Chondrocyte (in vitro differentiated cells): Measurements from ENCODE around the gene RGS18. TPM values are rescaled to one million over a fixed set of nuclear protein-coding genes. Genes with fewer than 3 reads are reported as not detected.

Source experiments
- DNase-seq: peaks from one replicate; pipeline ENCODE4 v3.0.0; 2021; ENCODE audit warnings: mixed read lengths, low spot score
- H3K27ac Mint-ChIP-seq: one replicate; pipeline ENCODE4 v1.8.0; 2021; ENCODE audit warnings: mild to moderate bottlenecking, moderate library complexity, mixed read lengths; ENCODE audit not compliant: unreplicated experiment
- H3K27me3 Mint-ChIP-seq: 2 replicates; pipeline ENCODE4 v1.8.0; 2021; ENCODE audit warnings: low read depth, mixed read lengths
- H3K36me3 Mint-ChIP-seq: 2 replicates; pipeline ENCODE4 v1.8.0; 2021; ENCODE audit warnings: low read depth, mixed read lengths
- H3K4me1 Mint-ChIP-seq: 2 replicates; pipeline ENCODE4 v1.8.0; 2021; ENCODE audit warnings: low read depth, mild to moderate bottlenecking, mixed read lengths
- H3K4me3 Mint-ChIP-seq: one replicate; pipeline ENCODE4 v1.8.0; 2021; ENCODE audit warnings: mild to moderate bottlenecking, moderate library complexity, mixed read lengths; ENCODE audit not compliant: unreplicated experiment
- H3K9me3 Mint-ChIP-seq: 2 replicates; pipeline ENCODE4 v1.8.0; 2021; ENCODE audit warnings: low read depth, mixed read lengths
- total RNA-seq: library from RNA; stranded (reverse); gene quantifications from 3 replicates; pipeline ENCODE4 v1.2.1, GENCODE V29; 2021
- TF ChIP-seq, protein P1 (sequence below): fragments of 200-600 bp; sonication (generic); IDR thresholded peaks from 2 replicates; pipeline ENCODE4 v1.5.0; 2021; ENCODE audit warnings: antibody characterized with exemption, mild to moderate bottlenecking, moderate library complexity

The RGS18 gene
- total RNA-seq, 1 donor from 2014 or later = not detected

DNA sequence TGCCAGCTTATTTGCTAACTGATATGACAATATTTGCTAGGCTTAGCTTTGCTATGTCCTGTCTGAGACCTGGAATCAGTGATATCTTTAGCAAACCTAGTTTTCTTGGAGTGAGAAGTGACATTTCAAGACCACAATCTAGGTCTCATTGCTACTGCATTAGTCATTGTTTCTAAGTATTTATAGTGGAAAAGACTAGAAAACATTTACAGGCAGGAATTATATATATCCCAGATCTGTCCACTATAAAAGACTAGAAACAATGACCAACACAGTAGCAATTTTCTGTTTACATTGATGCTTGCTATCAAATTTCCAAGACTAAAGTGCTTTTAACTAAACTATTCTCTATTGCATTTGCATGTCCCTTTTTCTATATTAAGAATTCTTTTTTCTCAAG is 5.0 kb upstream of the RGS18 start:
- DNase-seq = no peak
- Mint-ChIP-seq H3K27ac (no peak overlapping the region), H3K36me3 (no peaks in the 10 kb centered on the region), H3K4me3 (no peak overlapping the region), H3K4me1 (peaks cover 7% of the 10 kb centered on the region), H3K27me3 (no peaks in the 10 kb centered on the region), H3K9me3 (peaks cover under 1% of the 10 kb centered on the region)
- TF ChIP-seq, protein P1, sequence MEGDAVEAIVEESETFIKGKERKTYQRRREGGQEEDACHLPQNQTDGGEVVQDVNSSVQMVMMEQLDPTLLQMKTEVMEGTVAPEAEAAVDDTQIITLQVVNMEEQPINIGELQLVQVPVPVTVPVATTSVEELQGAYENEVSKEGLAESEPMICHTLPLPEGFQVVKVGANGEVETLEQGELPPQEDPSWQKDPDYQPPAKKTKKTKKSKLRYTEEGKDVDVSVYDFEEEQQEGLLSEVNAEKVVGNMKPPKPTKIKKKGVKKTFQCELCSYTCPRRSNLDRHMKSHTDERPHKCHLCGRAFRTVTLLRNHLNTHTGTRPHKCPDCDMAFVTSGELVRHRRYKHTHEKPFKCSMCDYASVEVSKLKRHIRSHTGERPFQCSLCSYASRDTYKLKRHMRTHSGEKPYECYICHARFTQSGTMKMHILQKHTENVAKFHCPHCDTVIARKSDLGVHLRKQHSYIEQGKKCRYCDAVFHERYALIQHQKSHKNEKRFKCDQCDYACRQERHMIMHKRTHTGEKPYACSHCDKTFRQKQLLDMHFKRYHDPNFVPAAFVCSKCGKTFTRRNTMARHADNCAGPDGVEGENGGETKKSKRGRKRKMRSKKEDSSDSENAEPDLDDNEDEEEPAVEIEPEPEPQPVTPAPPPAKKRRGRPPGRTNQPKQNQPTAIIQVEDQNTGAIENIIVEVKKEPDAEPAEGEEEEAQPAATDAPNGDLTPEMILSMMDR = no peak

DNA sequence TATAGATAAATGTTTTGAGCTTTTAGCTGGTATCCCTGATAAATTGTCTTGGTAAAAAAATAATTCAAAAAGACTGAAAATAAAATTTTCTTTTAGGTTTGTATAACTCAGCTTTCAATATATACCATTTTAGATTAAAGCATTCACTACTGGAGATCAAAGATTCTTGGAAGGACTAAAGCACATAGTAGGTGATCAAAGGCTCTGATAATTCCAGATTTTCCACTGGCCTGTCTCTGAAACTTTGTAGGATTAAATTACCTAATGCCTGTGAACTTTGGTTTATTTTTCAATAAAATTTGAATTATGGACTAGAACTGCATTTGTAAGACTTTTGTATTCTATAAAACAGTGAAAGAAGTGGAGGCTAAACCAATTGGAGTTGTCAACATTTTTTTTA is 1.2 kb upstream of the RGS18 start:
- no peak overlapping the region for H3K4me3 Mint-ChIP-seq
- no peaks in the 10 kb centered on the region for H3K27me3 Mint-ChIP-seq

DNA sequence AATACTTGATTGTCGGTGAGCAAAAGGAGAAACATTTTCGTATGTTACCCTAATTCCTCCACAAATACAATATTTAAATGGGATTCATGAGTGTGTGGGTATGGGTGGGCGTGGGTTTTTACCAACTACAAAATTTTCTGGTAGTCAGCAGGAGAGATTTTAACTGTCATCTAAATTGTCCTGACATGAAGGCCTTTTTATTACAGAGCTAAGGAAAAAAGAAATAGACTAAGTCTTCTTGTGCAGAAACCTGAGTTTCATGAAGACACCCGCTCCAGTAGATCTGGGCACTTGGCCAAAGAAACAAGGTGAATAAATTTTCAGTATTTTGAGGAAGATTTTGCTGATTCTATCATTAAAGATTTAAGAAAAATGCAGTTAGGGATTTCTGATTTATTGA is 752 bp downstream of the RGS18 start:
- DNase-seq = no peak
- H3K4me3 Mint-ChIP-seq = no peak overlapping the region
- H3K9me3 Mint-ChIP-seq = no peaks in the 10 kb centered on the region
- H3K36me3 Mint-ChIP-seq = no peaks in the 10 kb centered on the region
- H3K4me1 Mint-ChIP-seq = no peaks in the 10 kb centered on the region
- TF ChIP-seq, protein P1 = no peak
- no peaks in the 10 kb centered on the region for H3K27me3 Mint-ChIP-seq
- H3K27ac Mint-ChIP-seq = no peak overlapping the region

More for the DNA sequence above, 1.2 kb upstream of the RGS18 start:
- Mint-ChIP-seq H3K27ac (no peak overlapping the region), H3K36me3 (no peaks in the 10 kb centered on the region), H3K4me1 (peaks cover 6% of the 10 kb centered on the region), H3K9me3 (no peaks in the 10 kb centered on the region)
- TF ChIP-seq, protein P1 = no peak
- DNase-seq = no peak

DNA sequence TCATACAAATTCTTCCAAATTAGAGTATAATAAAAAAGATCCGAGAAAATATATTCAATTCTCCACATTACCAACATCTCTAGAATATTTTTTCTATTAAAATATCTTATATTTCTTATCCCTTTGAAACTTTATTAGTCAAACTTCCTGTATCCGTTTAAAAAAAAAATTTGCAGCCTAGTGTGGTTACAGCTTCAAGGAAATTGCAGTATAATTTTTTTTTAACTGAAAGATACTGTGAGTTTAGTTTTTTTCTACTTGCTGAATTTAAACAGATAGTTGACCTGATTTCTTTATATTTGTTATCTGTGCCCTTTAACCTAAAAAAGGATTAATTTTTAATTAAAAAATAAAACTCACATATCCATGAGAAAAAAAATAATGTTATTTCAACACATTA is 1.5 kb downstream of the RGS18 start:
- no peaks in the 10 kb centered on the region for H3K4me1 Mint-ChIP-seq
- H3K4me3 Mint-ChIP-seq = no peak overlapping the region
- H3K36me3 Mint-ChIP-seq = no peaks in the 10 kb centered on the region
- no peak overlapping the region for H3K27ac Mint-ChIP-seq
- H3K27me3 Mint-ChIP-seq = no peaks in the 10 kb centered on the region
- no peaks in the 10 kb centered on the region for H3K9me3 Mint-ChIP-seq
- no peak for DNase-seq
- TF ChIP-seq, protein P1 = no peak

DNA sequence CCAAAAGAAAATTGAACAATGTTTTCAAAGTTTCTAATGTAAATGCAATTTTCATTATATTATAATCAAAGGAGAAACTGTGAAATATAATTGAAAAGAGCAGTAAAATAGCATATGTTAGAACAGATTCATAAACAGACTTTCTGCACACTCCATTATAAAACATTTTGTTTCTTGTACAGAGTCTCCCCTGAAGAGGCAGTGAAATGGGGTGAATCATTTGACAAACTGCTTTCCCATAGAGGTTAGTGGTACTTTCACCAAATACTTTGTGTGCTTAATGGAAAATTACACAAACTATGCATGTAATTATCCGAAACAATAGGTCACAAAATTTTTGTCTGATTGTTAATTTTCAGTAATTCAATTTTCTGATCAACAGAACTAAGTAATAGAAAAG is 1.9 kb downstream of the RGS18 start:
- H3K9me3 Mint-ChIP-seq = peaks cover 1% of the 10 kb centered on the region
- no peaks in the 10 kb centered on the region for H3K4me1 Mint-ChIP-seq

More for the DNA sequence above, 1.9 kb downstream of the RGS18 start:
- TF ChIP-seq, protein P1 = no peak
- DNase-seq = no peak
- Mint-ChIP-seq H3K36me3 (peaks cover under 1% of the 10 kb centered on the region), H3K4me3 (no peak overlapping the region), H3K27me3 (no peaks in the 10 kb centered on the region), H3K27ac (no peak overlapping the region)
